GM12892 (cell line): Measurements from ENCODE around the gene ZBTB40.

ENCODE experiments used
- POLR2A ChIP-seq: IDR thresholded peaks from 2 replicates; pipeline ENCODE4 v1.6.1; 2011; ENCODE audit warnings: low read depth, low read length, control low read depth
- POLR2AphosphoS5 ChIP-seq: IDR thresholded peaks from 2 replicates; pipeline ENCODE4 v1.6.1; 2011; ENCODE audit warnings: low read depth, low read length, control low read depth

GRCh38 chr1:22414244-22414751 is 37.4 kb upstream of the ZBTB40 start:
- TF ChIP-seq POLR2A (no peak), POLR2AphosphoS5 (no peak)
